Stimulated activated CD4-positive, alpha-beta T cell treated with anti-CD3 and anti-CD28 coated beads, Interleukin-15, amount 100 ng/mL, for 24 hours (primary cell): ENCODE measurements around the gene COG7.
"Not testable (repeated sequence)": the region's sequence is repeated elsewhere in the genome, so short reads cannot be mapped to it uniquely, and the experiment has no call there.

ENCODE experiments used
- DNase-seq: peaks from one replicate; pipeline ENCODE4 v3.0.0-alpha.2; 2020

COG7 gene

DNA sequence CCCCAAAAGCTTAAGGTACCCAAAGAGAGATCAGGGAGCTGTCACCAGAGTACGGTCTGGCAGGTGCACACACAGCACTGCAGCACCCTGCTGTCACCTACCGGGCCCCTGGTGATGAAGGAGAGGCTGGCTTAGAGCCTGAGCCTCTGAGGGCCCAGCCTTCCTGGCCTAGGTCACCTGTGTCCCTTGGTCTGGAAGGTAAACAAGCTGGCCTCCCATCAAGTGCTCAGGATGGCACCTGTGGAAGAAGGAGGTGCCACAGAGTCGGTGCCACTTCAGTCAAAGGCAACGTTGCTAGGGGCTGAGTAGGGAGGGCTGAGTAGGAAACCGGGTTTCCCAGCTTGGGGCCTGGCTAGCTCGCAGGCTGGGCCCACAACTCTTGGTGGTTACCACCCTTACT is 70.7 kb downstream of the COG7 start:
- no peak for DNase-seq

DNA sequence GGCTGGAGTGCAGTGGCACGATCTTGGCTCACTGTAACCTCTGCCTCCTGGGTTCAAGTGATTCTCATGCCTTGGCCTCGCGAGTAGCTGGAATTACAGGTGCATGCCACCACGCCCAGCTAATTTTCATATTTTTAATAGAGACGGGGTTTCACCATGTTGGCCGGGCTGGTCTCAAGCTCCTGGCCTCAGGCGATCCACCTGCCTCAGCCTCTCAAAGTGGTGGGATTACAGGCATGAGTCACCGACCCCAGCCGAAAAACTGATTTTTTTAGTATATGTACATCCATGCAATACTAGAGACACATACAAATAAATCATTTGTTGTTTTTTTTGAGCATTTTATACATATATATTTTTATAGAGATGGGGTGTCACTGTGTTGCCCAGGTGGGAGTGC is 71.3 kb downstream of the COG7 start:
- not testable (repeated sequence) for DNase-seq

DNA sequence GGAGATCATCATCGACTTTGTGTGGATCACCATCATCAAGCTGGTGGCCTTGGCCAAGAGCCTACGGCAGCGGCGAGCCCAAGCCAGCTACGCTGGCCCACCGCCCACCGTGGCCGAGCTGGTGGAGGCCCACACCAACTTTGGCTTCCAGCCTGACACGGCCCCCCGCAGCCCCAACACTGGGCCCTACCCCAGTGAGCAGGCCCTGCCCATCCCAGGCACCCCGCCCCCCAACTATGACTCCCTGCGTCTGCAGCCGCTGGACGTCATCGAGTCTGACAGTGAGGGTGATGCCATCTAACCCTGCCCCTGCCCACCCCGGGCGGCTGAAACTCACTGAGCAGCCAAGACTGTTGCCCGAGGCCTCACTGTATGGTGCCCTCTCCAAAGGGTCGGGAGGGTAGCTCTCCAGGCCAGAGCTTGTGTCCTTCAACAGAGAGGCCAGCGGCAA is 72.5 kb downstream of the COG7 start:
- no peak for DNase-seq

DNA sequence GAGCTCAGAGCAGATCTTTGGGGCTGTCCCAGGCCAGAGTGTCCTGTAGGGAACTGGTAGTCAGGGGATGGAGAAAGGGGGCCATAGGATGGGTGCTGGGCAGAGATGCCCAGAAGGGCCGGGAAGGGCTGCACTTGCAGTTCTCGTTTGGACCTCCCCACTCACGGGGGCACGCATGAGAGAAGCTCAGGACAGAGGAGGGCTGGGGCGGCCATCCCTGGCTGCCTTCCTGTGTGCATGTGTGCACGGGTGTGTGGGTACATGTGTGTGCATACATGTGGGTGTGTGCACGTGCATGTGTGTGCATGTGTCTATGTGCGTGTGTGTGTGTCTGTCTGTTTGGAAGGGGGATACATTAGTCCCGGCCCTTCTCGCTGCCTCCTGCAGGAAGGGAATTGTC is 73.3 kb downstream of the COG7 start:
- DNase-seq = no peak

DNA sequence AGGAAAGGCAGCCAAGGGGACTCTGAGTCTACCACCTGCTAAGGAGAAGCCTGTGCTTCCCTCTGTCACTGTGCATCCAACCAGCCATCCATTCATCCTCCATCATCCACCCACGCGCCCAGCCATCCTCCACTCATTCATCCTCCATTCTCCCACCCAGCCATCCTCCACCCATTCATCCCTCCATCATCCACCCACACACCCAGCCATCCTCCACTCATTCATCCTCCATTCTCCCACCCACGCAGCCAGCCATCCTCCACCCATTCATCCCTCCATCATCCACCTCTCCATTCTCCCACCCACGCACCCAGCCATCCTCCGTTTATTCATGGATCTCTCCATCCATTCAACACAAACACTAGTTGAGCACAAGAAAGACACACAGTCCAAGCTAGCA is 74.1 kb downstream of the COG7 start:
- no peak for DNase-seq

DNA sequence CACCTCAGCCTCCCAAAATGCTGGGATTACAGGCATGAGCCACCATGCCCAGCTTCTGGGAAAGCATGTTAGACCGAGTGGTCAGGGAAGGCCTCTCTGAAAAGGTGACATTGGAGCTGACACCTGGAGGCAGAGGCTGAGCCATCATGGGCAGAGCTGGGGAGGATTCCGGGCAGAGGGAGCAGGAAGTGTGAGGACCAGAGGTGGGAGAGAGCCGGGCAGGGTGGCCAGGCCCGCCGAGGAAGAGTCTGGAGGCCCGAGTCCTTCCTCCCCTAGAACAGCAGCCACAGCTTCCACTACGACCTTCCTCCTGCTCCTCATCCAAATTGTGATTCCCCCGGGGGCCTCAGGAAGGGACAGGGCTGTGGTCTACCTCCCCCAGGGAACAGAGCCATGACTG is 74.7 kb downstream of the COG7 start:
- DNase-seq = no peak

DNA sequence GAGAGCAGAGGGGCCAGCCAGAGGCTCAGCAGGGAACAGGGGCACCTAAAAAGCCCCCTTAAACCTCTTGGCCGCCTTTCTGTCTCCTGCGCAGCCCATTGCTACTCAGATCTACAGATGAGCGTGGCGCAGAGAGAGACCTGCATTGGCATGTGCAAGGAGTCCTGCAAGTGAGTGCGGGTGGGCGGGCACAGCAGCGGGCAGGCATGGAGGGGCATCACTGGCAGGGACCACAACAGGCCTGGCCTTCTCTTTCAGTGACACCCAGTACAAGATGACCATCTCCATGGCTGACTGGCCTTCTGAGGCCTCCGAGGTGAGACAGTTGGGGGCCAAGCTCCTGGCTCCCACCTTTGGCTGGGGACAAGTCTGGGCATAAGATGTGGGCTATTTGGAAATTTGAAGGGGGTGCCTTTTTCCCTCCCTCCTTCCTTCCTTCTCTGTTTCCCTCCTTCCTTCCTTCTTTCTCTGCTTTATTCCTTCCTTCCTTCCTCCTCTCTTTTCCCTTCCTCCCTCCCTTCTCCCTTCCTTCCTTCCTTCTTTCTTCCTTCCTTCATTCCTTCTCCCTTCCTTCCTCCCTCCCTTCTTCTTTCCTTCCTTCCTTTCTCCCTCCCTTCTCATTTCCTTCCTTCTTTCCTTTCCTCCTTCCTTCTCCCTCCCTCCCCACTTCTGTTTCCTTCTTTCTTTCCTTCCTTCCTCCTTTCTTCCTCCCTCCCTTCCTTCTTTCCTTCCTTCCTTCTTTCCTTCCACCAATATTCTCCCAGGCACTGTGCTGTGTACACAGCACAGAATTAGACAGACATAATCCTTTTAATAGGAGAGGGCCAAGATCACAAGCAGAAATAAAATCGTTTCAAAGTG is 75.7 kb downstream of the COG7 start:
- no peak for DNase-seq

DNA sequence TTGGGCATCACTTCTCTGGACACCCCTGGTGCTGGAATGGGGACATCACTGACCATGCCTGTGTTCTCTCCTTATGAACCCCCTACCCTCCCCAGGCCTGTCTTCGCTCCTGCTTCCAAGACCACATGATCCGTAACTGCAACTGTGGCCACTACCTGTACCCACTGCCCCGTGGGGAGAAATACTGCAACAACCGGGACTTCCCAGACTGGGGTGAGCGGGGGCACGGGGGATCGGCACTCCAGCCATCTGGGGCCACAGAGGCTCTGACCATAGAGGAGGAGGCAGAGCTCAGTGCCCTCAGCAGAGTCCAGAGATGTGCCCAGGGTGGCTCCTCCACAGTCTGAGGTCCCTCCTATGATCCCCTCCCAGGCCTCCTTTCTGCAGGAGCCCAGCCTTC is 77.3 kb downstream of the COG7 start:
- DNase-seq = no peak

DNA sequence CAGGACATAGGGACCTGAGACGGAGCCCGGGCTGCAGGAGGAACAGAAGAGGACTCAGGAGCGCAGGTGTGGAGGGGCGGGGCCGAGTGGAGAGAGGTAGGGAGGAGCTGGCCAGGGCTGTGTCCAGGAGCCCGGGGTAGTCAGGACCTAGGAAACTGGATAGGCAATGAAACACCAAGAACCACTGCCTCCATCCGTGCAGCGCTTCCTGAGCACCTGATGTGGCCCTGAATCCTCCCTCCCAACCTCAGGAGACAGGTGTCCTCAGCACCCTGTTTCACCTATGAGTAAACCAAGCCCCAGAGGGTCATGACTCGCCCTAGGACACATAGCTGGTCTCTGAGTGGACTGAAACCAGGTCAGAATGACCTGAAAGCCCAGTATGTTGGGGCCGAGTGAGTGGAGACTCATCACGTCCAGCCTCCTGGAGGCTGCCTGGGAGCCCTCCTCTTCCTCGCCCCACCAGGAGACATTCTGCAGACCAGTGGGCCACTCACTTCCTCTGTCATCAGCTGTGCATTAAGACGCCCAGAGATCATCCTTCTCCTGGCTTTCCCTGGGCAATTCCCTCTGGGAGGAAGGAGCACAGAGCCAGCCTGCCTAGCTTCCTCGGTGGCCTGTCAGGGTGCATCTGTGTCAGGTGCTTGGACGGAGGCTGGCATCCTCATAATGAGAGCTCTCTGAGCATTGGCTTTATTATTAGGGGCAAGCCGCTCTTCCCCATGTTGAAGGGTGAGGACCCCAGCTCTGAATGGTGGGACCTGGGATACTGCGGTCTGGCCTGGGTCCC is 78.1 kb downstream of the COG7 start:
- no peak for DNase-seq

DNA sequence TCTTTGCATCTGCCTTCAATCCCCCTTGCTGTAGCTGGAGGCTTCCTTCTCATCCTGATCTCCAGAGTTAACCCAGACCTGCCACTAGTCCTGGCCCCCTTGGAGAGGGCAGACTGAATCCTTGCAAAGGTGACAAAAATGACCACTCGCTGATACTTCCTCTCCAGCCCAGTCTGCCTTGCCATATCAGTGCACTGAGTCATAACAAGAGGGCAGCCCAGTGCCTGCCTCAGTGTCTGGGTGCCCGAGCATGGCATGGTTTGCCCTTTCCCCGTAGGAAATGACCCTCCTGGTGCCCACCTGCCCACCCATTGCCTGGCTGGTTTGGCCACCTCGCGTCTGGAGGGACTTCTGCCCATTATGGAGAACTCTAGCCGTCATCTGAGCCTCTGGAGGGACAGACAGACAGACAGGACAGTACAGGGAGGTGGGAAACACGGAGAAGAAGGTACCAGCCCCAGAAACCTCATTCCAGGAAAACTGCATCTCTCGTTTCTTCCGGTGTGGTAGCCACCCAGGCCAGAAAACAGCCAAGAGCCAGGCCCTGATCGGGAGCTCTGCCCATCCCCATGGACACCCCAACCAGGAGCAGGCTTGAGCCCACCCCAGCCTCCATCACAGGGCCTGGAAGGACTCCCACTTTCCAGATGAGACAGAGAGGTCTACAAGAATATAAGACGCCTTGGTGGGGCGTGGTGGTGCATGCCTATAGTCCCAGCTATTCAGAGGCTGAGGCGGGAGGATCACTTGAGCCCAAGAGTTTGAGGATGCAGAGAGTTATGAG is 79.4 kb downstream of the COG7 start:
- DNase-seq = no peak

DNA sequence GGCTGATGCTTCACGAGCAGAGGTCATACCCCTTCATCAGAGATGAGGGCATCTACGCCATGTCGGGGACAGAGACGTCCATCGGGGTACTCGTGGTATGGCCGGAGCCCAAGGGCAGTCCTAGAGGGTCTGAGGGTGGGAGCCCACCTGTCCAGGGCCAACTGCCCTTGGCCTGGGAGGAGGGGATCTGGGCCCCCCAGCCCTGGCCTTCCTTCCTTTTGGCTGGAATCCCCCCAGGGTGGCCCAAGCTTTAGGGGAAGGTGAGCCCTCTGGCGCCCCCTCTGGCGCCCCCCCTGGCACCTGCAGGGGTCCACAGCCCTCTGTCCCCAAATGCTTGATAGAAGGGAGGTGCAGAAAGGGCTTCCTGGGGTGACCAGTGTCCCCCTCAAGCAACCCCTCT is 81.6 kb downstream of the COG7 start:
- DNase-seq = no peak

DNA sequence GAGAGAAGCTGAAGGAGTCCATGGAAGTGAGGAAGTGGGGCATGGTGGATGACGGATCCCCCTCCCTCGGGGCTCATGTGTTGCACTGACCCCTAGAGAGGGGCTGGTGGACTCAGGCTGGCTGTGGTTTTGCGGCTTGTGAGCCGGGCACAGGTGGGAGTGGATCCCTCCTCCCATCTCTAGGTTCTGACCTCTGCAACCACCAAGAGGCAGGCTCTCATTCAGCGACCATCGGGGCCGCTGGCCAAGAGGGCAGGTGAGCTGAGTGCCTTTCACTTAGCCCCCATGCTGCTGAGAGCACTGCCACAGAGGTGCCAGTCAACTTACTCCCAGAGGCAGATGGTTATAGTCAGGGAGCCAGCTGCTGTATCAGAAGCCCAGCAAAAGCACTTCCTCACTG is 83.6 kb downstream of the COG7 start:
- no peak for DNase-seq

DNA sequence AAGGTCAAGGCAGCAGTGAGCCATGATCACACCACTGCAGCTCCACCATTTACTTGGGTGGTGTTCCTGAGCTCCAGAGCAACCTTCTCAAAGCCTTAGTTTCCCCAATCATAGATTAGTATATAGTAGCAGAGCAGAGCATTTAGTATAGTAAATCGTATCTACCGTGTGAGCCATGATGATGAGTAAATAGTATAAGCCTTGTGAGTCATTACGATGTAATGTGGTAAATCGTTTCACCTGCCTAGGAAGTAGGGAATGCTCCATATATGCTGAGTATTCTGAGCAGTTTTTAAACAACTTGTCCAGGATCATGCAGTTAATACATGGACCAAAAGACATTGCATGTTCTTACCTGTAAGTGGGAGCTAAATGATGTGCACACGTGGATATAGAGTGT is 84.5 kb downstream of the COG7 start:
- no peak for DNase-seq

DNA sequence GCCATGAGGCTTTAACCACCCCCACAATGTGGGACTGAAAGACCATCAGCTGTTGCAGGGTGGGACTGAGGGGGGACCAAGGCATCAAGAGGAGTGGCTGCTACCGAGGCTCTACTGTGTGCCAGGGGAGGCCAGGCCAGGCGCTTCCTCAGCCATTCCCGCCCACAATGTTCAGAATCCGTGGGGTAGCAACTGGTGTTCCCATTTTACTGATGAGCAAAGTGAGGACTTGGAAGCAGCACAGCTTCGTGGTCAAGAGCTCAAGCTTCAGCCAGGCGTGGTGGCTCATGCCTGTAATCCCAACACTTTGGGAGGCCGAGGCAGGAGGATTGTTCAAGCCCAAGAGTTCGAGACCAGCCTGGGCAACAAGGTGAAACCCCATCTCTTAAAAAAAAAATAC is 85.0 kb downstream of the COG7 start:
- DNase-seq = no peak

DNA sequence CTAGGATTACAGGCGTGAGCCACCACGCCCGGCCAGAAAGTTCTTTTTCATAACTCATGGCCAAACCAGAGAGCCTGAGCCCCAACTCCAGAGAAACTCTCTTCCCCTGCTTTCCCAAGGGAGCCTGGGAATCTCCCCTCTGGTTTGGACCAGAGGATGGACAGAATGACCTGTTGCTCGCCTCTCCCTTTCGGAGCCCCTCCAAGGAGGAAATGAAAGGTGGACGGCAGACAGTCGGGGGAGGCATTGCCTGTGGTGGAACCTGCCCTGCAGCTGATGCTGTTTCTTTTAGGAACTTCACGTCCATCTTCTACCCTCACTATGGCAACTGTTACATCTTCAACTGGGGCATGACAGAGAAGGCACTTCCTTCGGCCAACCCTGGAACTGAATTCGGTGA is 85.4 kb downstream of the COG7 start:
- DNase-seq = no peak

DNA sequence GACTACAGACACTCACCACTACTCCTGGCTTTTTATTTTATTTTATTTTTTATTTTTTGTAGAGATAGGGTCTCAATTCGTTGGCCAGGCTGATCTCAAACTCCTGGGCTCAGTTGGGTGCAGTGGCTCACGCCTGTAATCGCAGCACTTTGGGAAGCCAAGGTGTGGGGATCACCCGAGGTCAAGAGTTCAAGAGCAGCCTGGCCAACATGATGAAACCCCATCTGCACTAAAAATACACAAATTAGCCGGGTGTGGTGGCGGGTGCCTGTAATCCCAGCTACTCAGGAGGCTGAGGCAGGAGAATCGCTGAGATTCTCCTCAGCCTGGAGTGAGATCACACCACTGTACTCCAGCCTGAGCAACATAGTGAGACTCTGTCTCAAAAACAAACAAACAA is 86.6 kb downstream of the COG7 start:
- not testable (repeated sequence) for DNase-seq

DNA sequence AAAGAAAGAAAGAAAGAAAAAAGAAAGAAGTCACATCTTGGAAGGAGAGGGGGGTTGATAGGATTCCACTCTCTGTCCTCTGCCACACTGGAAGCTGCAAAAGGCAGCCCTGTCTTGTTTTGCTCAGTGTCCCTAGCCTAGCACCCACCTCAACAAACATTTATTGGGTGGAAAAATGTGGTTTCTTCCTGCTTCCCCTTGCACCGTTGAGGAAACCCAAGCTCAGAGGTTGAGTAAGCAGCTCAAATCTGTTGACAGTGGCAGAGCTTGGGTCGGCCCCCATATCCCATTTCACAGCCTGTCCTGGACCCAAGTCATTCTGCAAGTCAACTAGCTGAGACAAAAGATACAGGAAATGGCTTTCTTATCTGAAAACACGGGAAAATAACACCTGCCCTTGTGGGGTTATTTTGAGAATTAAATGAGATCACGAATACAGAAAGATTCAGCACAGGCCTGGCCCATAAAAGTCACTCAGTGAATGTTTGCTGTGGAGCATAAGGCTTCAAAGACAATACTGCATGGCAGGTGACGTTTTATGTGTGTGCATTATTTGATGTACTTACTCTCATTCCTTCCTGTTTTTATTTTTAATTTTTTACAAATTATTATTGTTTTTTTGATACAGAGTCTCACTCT is 87.3 kb downstream of the COG7 start:
- peak; percentile 7 for DNase-seq

DNA sequence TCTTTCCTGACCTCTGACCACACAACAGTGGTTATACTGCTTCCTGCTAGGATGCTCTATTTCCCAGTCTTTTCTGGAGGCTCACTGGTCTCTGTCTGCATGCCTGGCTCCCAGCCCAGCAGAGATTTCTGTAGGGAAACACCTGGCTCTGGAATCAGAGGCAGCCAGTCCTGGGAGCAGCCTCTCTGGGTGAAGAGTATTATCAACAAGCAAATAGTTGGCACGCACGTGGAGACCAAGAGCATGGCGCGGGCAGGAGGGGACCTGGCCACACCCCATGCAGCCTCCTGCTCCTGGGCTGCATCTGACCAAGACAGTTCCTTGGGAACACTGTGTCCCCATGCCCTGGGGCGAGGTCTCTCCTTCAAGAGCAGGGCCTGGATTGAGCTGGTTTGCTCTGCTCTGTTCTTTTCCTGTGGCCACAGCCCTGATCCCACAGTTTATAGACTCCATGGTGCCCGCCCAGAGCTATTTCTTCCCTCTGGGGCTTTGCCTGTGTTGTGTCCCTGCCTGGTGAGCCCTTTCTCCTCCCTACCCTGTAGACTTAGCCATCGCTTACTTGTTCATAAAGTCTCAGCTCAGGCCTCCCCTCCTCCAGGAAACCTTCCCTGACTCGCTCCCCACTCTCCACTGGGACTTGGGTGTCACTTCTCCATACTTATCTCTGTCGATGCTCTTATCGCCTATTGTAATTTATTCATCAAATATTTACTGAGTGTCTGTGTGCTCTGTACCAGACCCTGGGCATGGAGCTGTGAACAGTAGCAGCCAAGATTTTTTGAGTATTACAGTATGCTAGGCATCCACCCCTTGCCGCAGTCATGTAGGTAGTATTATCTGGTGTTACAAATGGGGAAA is 90.3 kb downstream of the COG7 start:
- no peak for DNase-seq

DNA sequence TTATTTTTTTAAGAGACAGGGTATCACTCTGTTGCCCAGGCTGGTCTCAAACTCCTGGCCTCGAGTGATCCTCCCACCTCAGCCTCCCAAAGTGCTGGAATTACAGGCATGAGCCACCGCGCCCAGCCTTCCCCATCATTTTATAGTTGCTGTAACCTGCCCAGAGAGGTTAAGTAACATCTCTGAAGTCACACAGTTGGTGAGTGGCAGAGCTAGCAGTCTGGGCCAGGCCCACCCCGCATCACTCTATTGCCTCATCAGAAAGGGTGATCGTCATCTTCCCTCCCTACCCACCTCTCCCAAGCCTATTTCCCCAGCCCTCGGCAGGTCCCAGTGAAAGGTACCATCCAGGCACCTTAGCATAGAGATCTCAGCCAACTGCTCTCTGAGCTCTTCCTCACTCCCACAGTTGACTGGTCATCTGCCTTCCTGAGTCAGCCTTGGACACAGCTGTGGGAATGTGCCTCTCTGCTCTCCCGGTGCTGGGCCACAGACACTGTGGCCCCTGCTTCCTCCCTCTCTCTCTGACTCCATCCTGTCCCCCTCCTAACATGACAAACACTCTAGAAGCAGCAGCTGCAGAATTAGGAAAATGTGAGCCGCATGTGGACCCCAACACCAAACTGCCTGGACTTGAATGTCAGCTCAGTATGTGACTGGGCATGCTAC is 93.8 kb downstream of the COG7 start:
- no peak for DNase-seq

DNA sequence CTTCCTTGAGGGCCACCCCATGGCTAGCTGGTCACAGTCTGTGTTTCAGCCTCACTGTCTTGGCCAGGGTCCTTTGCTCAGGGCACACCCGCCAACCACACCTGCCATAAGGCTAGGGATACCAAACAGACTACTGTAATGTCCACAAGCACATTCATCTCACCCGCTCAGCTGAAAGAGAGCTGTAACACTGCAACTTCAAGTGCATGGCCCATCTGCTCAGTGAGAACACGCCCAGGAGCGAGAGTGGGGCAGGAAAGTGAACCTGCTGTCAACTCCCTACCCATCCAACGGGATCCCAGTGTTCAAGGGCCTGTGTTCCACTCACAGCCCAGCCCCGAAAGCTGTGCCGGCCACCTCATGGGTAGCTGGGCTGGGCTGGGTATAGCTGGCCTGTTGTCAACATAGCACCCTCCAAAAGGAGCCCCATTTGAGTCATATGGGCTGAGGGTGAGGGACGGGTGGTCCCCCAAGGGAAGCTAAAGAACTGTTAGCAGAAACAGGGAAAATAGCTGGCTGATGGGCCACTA is 95.2 kb downstream of the COG7 start:
- no peak for DNase-seq

DNA sequence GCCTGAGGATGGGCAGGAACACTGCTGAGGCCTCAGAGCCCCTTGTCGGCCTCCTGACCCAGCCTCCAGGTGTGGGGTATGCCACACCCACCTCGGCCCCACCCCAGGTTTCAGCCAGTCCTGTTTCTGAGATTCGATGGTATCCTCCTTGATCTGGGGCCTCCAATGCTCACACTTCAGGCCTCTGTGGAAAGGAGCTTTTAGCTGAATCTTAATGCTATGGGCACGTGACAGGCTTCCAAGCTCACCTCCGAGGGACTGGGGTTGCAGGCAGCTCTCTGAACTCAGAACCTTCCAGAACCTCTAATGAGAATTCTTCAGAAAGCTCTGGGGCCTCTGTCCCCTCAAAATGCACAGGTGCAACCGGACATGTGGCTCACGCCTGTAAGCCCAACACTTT is 96.0 kb downstream of the COG7 start:
- DNase-seq = no peak
